Measurements from ENCODE around the gene TBC1D4.

GRCh38 chr13:75440100-75440499, 41.9 kb downstream of the TBC1D4 start:
- no peak for TF ChIP-seq CTCF (IDR thresholded peaks at IDR 0.05; ENCODE audit: low read length)
- TF ChIP-seq EZH2 (optimal IDR thresholded peaks at IDR 0.05; ENCODE audit: low read depth, low read length) = no peak
